CD14-positive monocyte (primary cell): Measurements from ENCODE around the gene FANCC. TPM values are rescaled to one million over a fixed set of nuclear protein-coding genes. Genes with fewer than 3 reads are reported as not detected.
A peak's percentile ranks its signal among the peaks of the same experiment; 100 is the strongest.

Source experiments
- DNase-seq, 3 donors: peaks; one replicate each; pipeline ENCODE4 v3.0.0-alpha.2; 2011 to 2022
- H2AFZ ChIP-seq: 2 replicates; pipeline ENCODE4 v1.6.0; 2012; ENCODE audit warnings: mild to moderate bottlenecking, low read depth, low read length, inconsistent platforms; ENCODE audit not compliant: insufficient read depth, poor library complexity, severe bottlenecking
- H3K27ac ChIP-seq, 2 donors: 1 replicate in 1 of 2; 2 replicates in 1 of 2; pipeline ENCODE4 v1.5.1; 2012 to 2013; ENCODE audit warnings: low read length in 2 of 2, control low read depth in 1 of 2, inconsistent platforms in 1 of 2, low read depth in 1 of 2, mild to moderate bottlenecking in 1 of 2
- H3K27me3 ChIP-seq, 2 donors: one replicate each; pipeline versions ENCODE4 v1.6.0 to v1.6.1; 2011 to 2013; ENCODE audit warnings: low read length in 2 of 2; ENCODE audit not compliant: control insufficient read depth in 2 of 2, insufficient read depth in 2 of 2
- H3K36me3 ChIP-seq, 2 donors: replicated peaks in 1 of 2; 1 replicate in 1 of 2; 2 replicates in 1 of 2; pipeline versions ENCODE4 v1.5.1 to v1.6.1; 2012 to 2013; ENCODE audit warnings: low read length in 2 of 2, control low read depth in 1 of 2, inconsistent platforms in 1 of 2, mild to moderate bottlenecking in 1 of 2; ENCODE audit not compliant: insufficient read depth in 2 of 2, control insufficient read depth in 1 of 2
- H3K4me1 ChIP-seq, 2 donors: 1 replicate in 1 of 2; 2 replicates in 1 of 2; pipeline versions ENCODE4 v1.5.1 to v1.6.1; 2012 to 2013; ENCODE audit warnings: low read length in 2 of 2, control low read depth in 1 of 2, inconsistent platforms in 1 of 2, mild to moderate bottlenecking in 1 of 2, moderate library complexity in 1 of 2; ENCODE audit not compliant: insufficient read depth in 2 of 2, control insufficient read depth in 1 of 2
- H3K4me2 ChIP-seq: replicated peaks from 2 replicates; pipeline ENCODE3; 2012; ENCODE audit warnings: low read length, moderate library complexity, mild to moderate bottlenecking; ENCODE audit not compliant: poor library complexity, severe bottlenecking; ENCODE audit errors: extremely low read depth
- H3K4me3 ChIP-seq, 3 experiments: fragments of 200-600 bp in 1 of 3; sonication (generic) in 1 of 3; replicated peaks in 1 of 3; 1 replicate in 2 of 3; 2 replicates in 1 of 3; pipeline ENCODE4 v1.5.1; 2011 to 2013; ENCODE audit warnings: low read length in 3 of 3, mild to moderate bottlenecking in 3 of 3, control low read depth in 2 of 3, low read depth in 2 of 3, inconsistent platforms in 1 of 3, moderate library complexity in 1 of 3
- H3K79me2 ChIP-seq: 2 replicates; pipeline ENCODE4 v1.6.0; 2012; ENCODE audit warnings: mild to moderate bottlenecking, control low read depth, inconsistent platforms, low read length, moderate library complexity; ENCODE audit not compliant: insufficient read depth
- H3K9ac ChIP-seq: 2 replicates; pipeline ENCODE4 v1.6.0; 2017; ENCODE audit warnings: low read length, mild to moderate bottlenecking; ENCODE audit not compliant: insufficient read depth, poor library complexity, severe bottlenecking
- H3K9me3 ChIP-seq, 2 donors: replicated peaks in 1 of 2; 1 replicate in 1 of 2; 2 replicates in 1 of 2; pipeline versions ENCODE4 v1.5.1 to v1.6.1; 2012 to 2013; ENCODE audit warnings: low read length in 2 of 2, control low read depth in 1 of 2; ENCODE audit not compliant: control insufficient read depth in 1 of 2, insufficient read depth in 1 of 2
- H4K20me1 ChIP-seq: 2 replicates; pipeline ENCODE4 v1.6.0; 2012; ENCODE audit warnings: mild to moderate bottlenecking, low read length, control low read depth, moderate library complexity; ENCODE audit not compliant: insufficient read depth
- H3K27ac Mint-ChIP-seq, 7 donors: one replicate each; pipeline ENCODE4 v1.8.0; 2020; ENCODE audit warnings: mild to moderate bottlenecking in 7 of 7, mixed read lengths in 7 of 7, moderate library complexity in 6 of 7, inconsistent platforms in 2 of 7
- H3K27me3 Mint-ChIP-seq, 3 donors: one replicate each; pipeline ENCODE4 v1.8.0; 2021 to 2022; ENCODE audit warnings: low read depth in 3 of 3, mild to moderate bottlenecking in 3 of 3, mixed read lengths in 3 of 3, moderate library complexity in 3 of 3, inconsistent platforms in 1 of 3
- H3K36me3 Mint-ChIP-seq, 2 donors: one replicate each; pipeline ENCODE4 v1.8.0; 2020; ENCODE audit warnings: mixed read lengths in 2 of 2, inconsistent platforms in 1 of 2, mild to moderate bottlenecking in 1 of 2
- H3K4me1 Mint-ChIP-seq: one replicate; pipeline ENCODE4 v1.8.0; 2020; ENCODE audit warnings: mild to moderate bottlenecking, mixed read lengths
- H3K4me3 Mint-ChIP-seq, 2 donors: one replicate each; pipeline ENCODE4 v1.8.0; 2020; ENCODE audit warnings: mild to moderate bottlenecking in 2 of 2, mixed read lengths in 2 of 2, moderate library complexity in 1 of 2
- H3K9me3 Mint-ChIP-seq, 7 donors: one replicate each; pipeline ENCODE4 v1.8.0; 2020 to 2022; ENCODE audit warnings: mixed read lengths in 7 of 7, mild to moderate bottlenecking in 6 of 7, moderate library complexity in 6 of 7, inconsistent platforms in 2 of 7
- CTCF ChIP-seq: fragments of 200-600 bp; IDR thresholded peaks from one replicate; pipeline ENCODE4 v1.8.0; 2022; ENCODE audit warnings: antibody characterized with exemption, mild to moderate bottlenecking
- WGBS: methylation state at CpG from one replicate; pipeline ENCODE4 v1.1.5; 2013; ENCODE audit warnings: missing lambda C conversion rate; ENCODE audit not compliant: insufficient coverage; 5-methylcytosine and 5-hydroxymethylcytosine counted together
- intact Hi-C, 2 donors: fragments of 100-400 bp; cut with micrococcal nuclease; formaldehyde crosslinking; loops; one replicate each; pipeline versions ENCODE4 v1.15.0 to v1.15.1; 2023
- polyA plus RNA-seq, 3 donors: library from polyadenylated mRNA; depleted of rRNA in 1 of 3; unstranded in 2 of 3; stranded (reverse) in 1 of 3; fragments of 300-500 nt in 2 of 3; fragments of >200 nt in 1 of 3; fragmentation: Illumina TruSeq in 2 of 3; gene quantifications; 1 replicate in 2 of 3; 2 replicates in 1 of 3; pipeline ENCODE4 v1.2.3, GENCODE V29; 2012 to 2021

The FANCC gene
- polyA plus RNA-seq, 3 donors: 1.2 to 2.2 (median 1.5) TPM

- H3K9ac ChIP-seq: no peak overlapping the region
- peaks cover 19% of the 10 kb centered on the region for H3K4me1 Mint-ChIP-seq
- WGBS: 40% methylated on average over 14 of the region's 19 CpGs
- H3K4me1 ChIP-seq: no peaks in the 10 kb centered on the region
- H3K27me3 ChIP-seq: no peaks in the 10 kb centered on the region
- no peak overlapping the region for H3K4me3 Mint-ChIP-seq
- H3K27ac ChIP-seq: no peak overlapping the region
- no peaks in the 10 kb centered on the region for H3K36me3 Mint-ChIP-seq
- no peak for DNase-seq
- peak overlapping the region in 1 of 7 donors; percentile 3 for H3K27ac Mint-ChIP-seq
- intact Hi-C loops: no loop called here
- peaks cover 0 to 3% (median 0%) of the 10 kb centered on the region in 7 donors for H3K9me3 Mint-ChIP-seq
- H2AFZ ChIP-seq: no peak overlapping the region
- no peak overlapping the region for H3K4me3 ChIP-seq
- no peaks in the 10 kb centered on the region for H4K20me1 ChIP-seq
- no peaks in the 10 kb centered on the region for H3K9me3 ChIP-seq
- no peak for TF ChIP-seq CTCF
- H3K4me2 ChIP-seq: no peak overlapping the region
- no peaks in the 10 kb centered on the region for H3K36me3 ChIP-seq
- H3K27me3 Mint-ChIP-seq: peaks cover 0 to 17% (median 16%) of the 10 kb centered on the region in 3 donors
- no peaks in the 10 kb centered on the region for H3K79me2 ChIP-seq
Observed at GRCh38 chr9:95092262-95093072, 225.0 kb downstream of the FANCC start.

GRCh38 chr9:95091601-95092261 is 225.8 kb downstream of the FANCC start:
- Histone ChIP-seq H3K4me1 (no peaks in the 10 kb centered on the region), H3K4me3 (no peak overlapping the region), H4K20me1 (no peaks in the 10 kb centered on the region), H3K4me2 (no peak overlapping the region), H3K79me2 (no peaks in the 10 kb centered on the region), H3K9me3 (no peaks in the 10 kb centered on the region), H3K9ac (no peak overlapping the region), H2AFZ (no peak overlapping the region), H3K27ac (no peak overlapping the region), H3K27me3 (no peaks in the 10 kb centered on the region), H3K36me3 (no peaks in the 10 kb centered on the region)
- H3K36me3 Mint-ChIP-seq: peaks cover 0 to 2% of the 10 kb centered on the region in 2 donors
- 21% methylated on average over 8 of the region's 12 CpGs for WGBS
- no peak overlapping the region for H3K4me3 Mint-ChIP-seq
- peaks cover 0 to 3% (median 0%) of the 10 kb centered on the region in 7 donors for H3K9me3 Mint-ChIP-seq
- H3K27ac Mint-ChIP-seq: no peak overlapping the region
- H3K27me3 Mint-ChIP-seq: peaks cover 0 to 17% (median 16%) of the 10 kb centered on the region in 3 donors
- peaks cover 19% of the 10 kb centered on the region for H3K4me1 Mint-ChIP-seq
- no peak for DNase-seq
- no peak for TF ChIP-seq CTCF
- intact Hi-C loops: no loop called here
